Trophoblast cell (in vitro differentiated cells and primary cell): ENCODE results near the gene TMA7.

Experiments
- DNase-seq, 2 donors: peaks; one replicate each; pipeline ENCODE4 v3.0.0-alpha.2; 2016
- H2AFZ ChIP-seq: 2 replicates; pipeline ENCODE4 v1.6.1; 2013; ENCODE audit warnings: low read length, moderate library complexity, mild to moderate bottlenecking; ENCODE audit not compliant: insufficient read depth, poor library complexity
- H2AK5ac ChIP-seq: 2 replicates; pipeline ENCODE4 v1.6.1; 2013; ENCODE audit warnings: mild to moderate bottlenecking, low read length
- H2BK120ac ChIP-seq: 2 replicates; pipeline ENCODE4 v1.6.1; 2013; ENCODE audit warnings: low read length, mild to moderate bottlenecking, moderate library complexity; ENCODE audit not compliant: insufficient read depth, poor library complexity
- H2BK12ac ChIP-seq: 2 replicates; pipeline ENCODE4 v1.6.1; 2013; ENCODE audit warnings: mild to moderate bottlenecking, low read length, moderate library complexity
- H2BK5ac ChIP-seq: 2 replicates; pipeline ENCODE4 v1.6.1; 2013; ENCODE audit warnings: low read length, low read depth, moderate library complexity, mild to moderate bottlenecking; ENCODE audit not compliant: poor library complexity
- H3K14ac ChIP-seq: 2 replicates; pipeline ENCODE4 v1.6.1; 2013; ENCODE audit warnings: mild to moderate bottlenecking, low read length
- H3K18ac ChIP-seq: 2 replicates; pipeline ENCODE4 v1.6.1; 2013; ENCODE audit warnings: mild to moderate bottlenecking, low read length
- H3K23ac ChIP-seq: 2 replicates; pipeline ENCODE4 v1.6.1; 2013; ENCODE audit warnings: low read length
- H3K27ac ChIP-seq: 2 replicates; pipeline ENCODE4 v1.5.1; 2013; ENCODE audit warnings: low read depth, mild to moderate bottlenecking, inconsistent platforms, low read length, moderate library complexity
- H3K27me3 ChIP-seq: 2 replicates; pipeline ENCODE4 v1.6.1; 2013; ENCODE audit warnings: inconsistent platforms, mild to moderate bottlenecking, low read length, moderate library complexity; ENCODE audit not compliant: insufficient read depth
- H3K36me3 ChIP-seq, 2 experiments: 1 replicate in 1 of 2; 2 replicates in 1 of 2; pipeline ENCODE4 v1.6.1; 2013; ENCODE audit warnings: low read length in 2 of 2, mild to moderate bottlenecking in 2 of 2, moderate library complexity in 1 of 2; ENCODE audit not compliant: insufficient read depth in 2 of 2, control insufficient read depth in 1 of 2
- H3K4ac ChIP-seq: 2 replicates; pipeline ENCODE4 v1.6.1; 2013; ENCODE audit warnings: low read depth, mild to moderate bottlenecking, low read length, moderate library complexity
- H3K4me1 ChIP-seq, 2 experiments: 1 replicate in 1 of 2; 2 replicates in 1 of 2; pipeline ENCODE4 v1.6.1; 2013; ENCODE audit warnings: low read length in 2 of 2, mild to moderate bottlenecking in 2 of 2, moderate library complexity in 1 of 2; ENCODE audit not compliant: insufficient read depth in 2 of 2, control insufficient read depth in 1 of 2
- H3K4me2 ChIP-seq: 2 replicates; pipeline ENCODE4 v1.6.1; 2013; ENCODE audit warnings: inconsistent platforms, mild to moderate bottlenecking, low read length, moderate library complexity
- H3K4me3 ChIP-seq: 2 replicates; pipeline ENCODE4 v1.5.1; 2013; ENCODE audit warnings: mild to moderate bottlenecking, low read depth, low read length, inconsistent platforms
- H3K79me1 ChIP-seq: one replicate; pipeline ENCODE4 v1.6.1; 2013; ENCODE audit warnings: low read length
- H3K79me2 ChIP-seq: 2 replicates; pipeline ENCODE4 v1.6.1; 2013; ENCODE audit warnings: low read length, mild to moderate bottlenecking; ENCODE audit not compliant: control insufficient read depth, insufficient read depth, poor library complexity
- H3K9ac ChIP-seq: 2 replicates; pipeline ENCODE4 v1.6.1; 2013; ENCODE audit warnings: mild to moderate bottlenecking, low read length
- H3K9me3 ChIP-seq: 2 replicates; pipeline ENCODE4 v1.6.1; 2013; ENCODE audit warnings: low read depth, mild to moderate bottlenecking, control low read depth, inconsistent platforms, low read length; ENCODE audit not compliant: insufficient read depth
- H4K12ac ChIP-seq: 2 replicates; pipeline ENCODE4 v1.6.1; 2013; ENCODE audit warnings: low read depth, mild to moderate bottlenecking, low read length, moderate library complexity
- H4K8ac ChIP-seq: 2 replicates; pipeline ENCODE4 v1.6.1; 2013; ENCODE audit warnings: low read depth, mild to moderate bottlenecking, low read length, moderate library complexity
- H4K91ac ChIP-seq: one replicate; pipeline ENCODE4 v1.6.1; 2013; ENCODE audit warnings: low read depth, mild to moderate bottlenecking, low read length, moderate library complexity
- WGBS: extraction: QIAGEN DNeasy Blood & Tissue Kit; methylation state at CpG from one replicate; pipeline ENCODE4 v1.1.7; 2013; ENCODE audit warnings: missing lambda C conversion rate; ENCODE audit not compliant: insufficient read length, insufficient coverage; ENCODE audit errors: extremely low coverage; 5-methylcytosine and 5-hydroxymethylcytosine counted together

TMA7 gene

DNA sequence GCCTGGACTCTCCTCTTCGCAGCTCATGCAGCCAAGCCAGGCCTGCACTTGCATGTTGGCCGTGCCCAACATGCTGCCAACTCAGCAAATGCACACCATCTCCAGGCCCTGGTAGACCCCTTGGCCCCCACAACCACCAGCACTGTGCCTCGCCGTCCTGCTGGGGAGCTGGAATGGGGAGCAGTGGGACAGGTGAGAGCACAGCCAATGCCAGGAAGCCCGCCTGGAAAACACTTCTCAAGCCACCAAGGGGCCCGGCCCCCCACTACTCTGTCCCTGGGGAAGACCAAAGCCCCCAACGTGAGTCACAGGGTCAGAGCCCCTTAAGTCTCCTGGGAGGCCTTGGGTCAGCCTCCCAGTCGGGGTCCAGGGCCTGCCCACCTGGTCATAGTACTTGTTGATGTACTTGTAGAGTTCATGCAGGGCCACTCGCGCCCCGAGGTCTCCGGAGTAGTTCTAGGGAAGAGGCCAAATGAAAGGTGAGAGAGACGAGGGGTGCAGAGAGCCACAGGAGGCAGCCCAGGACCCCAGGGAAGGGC is 34.6 kb upstream of the TMA7 start:
- peaks cover 70 to 74% of the 10 kb centered on the region in 2 experiments for H3K36me3 ChIP-seq
- H3K9ac ChIP-seq, result no peak overlapping the region
- no peak overlapping the region for H4K91ac ChIP-seq
- no peak overlapping the region for H3K4ac ChIP-seq
- no peaks in the 10 kb centered on the region for H3K4me1 ChIP-seq
- no peak overlapping the region for H3K14ac ChIP-seq
- H4K8ac ChIP-seq, result no peak overlapping the region
- no CpG with 5 or more reads among the region's 13 CpGs for WGBS
- H3K27ac ChIP-seq, result no peak overlapping the region
- H2BK5ac ChIP-seq, result no peak overlapping the region
- no peak overlapping the region for H3K4me3 ChIP-seq
- no peak for DNase-seq
- H3K18ac ChIP-seq, result no peak overlapping the region
- no peak overlapping the region for H3K23ac ChIP-seq
- H3K79me2 ChIP-seq, result no peaks in the 10 kb centered on the region
- no peaks in the 10 kb centered on the region for H3K9me3 ChIP-seq
- no peaks in the 10 kb centered on the region for H3K79me1 ChIP-seq
- no peak overlapping the region for H2AK5ac ChIP-seq
- no peak overlapping the region for H3K4me2 ChIP-seq
- H4K12ac ChIP-seq, result no peak overlapping the region
- no peak overlapping the region for H2AFZ ChIP-seq
- no peak overlapping the region for H2BK120ac ChIP-seq
- no peaks in the 10 kb centered on the region for H3K27me3 ChIP-seq
- no peak overlapping the region for H2BK12ac ChIP-seq

DNA sequence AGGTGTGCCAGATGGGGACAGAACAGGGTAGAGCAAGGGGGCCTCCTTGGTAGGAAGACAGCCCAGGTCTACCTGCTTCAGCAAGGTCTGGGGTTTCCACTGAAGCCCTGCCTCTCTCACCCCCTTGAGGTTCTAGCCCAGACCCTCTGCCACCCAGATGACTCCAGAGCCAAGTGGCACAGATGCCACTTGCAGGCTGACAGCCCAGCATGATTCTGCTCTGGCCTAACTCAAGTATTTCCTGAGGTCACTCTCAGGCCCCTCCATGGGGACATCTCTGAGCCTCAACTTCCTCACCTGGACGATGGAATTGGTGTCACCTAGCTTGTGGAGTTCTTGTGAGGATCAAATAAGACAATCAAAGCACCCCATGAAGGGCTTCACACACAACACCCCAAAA is 34.1 kb upstream of the TMA7 start:
- Histone ChIP-seq H3K14ac (no peak overlapping the region), H3K27ac (no peak overlapping the region), H3K9me3 (no peaks in the 10 kb centered on the region), H3K9ac (no peak overlapping the region), H2BK120ac (no peak overlapping the region), H3K79me2 (no peaks in the 10 kb centered on the region), H3K4me3 (no peak overlapping the region), H3K36me3 (peaks cover 76 to 80% of the 10 kb centered on the region in 2 experiments), H3K18ac (no peak overlapping the region), H4K8ac (no peak overlapping the region), H3K79me1 (no peaks in the 10 kb centered on the region), H3K27me3 (no peaks in the 10 kb centered on the region), H3K4me1 (no peaks in the 10 kb centered on the region), H2AFZ (no peak overlapping the region), H2BK12ac (no peak overlapping the region), H2AK5ac (no peak overlapping the region), H4K91ac (no peak overlapping the region), H3K4ac (no peak overlapping the region), H3K23ac (no peak overlapping the region), H2BK5ac (no peak overlapping the region), H4K12ac (no peak overlapping the region), H3K4me2 (no peak overlapping the region)
- DNase-seq, result no peak
- no CpG with 5 or more reads among the region's 1 CpG for WGBS

- Histone ChIP-seq H2BK120ac (no peak overlapping the region), H2BK12ac (no peak overlapping the region), H3K4ac (no peak overlapping the region), H2AFZ (no peak overlapping the region), H3K14ac (no peak overlapping the region), H4K12ac (no peak overlapping the region), H3K27me3 (no peaks in the 10 kb centered on the region), H2BK5ac (no peak overlapping the region), H3K79me2 (no peaks in the 10 kb centered on the region), H3K18ac (no peak overlapping the region), H3K4me3 (no peak overlapping the region), H3K4me1 (no peaks in the 10 kb centered on the region), H3K9me3 (no peaks in the 10 kb centered on the region), H3K4me2 (no peak overlapping the region), H3K27ac (no peak overlapping the region), H3K36me3 (peaks cover 84 to 87% of the 10 kb centered on the region in 2 experiments), H4K91ac (no peak overlapping the region), H3K79me1 (no peaks in the 10 kb centered on the region), H2AK5ac (no peak overlapping the region), H3K9ac (no peak overlapping the region), H4K8ac (no peak overlapping the region), H3K23ac (no peak overlapping the region)
- no CpG with 5 or more reads among the region's 18 CpGs for WGBS
- no peak for DNase-seq
Observed at GRCh38 chr3:48406443-48407431, 33.3 kb upstream of the TMA7 start.

- Histone ChIP-seq H3K18ac (no peak overlapping the region), H3K9me3 (no peaks in the 10 kb centered on the region), H3K4me3 (no peak overlapping the region), H4K12ac (no peak overlapping the region), H4K8ac (no peak overlapping the region), H3K27ac (no peak overlapping the region), H3K4me1 (no peaks in the 10 kb centered on the region), H3K14ac (no peak overlapping the region), H3K79me1 (no peaks in the 10 kb centered on the region), H2BK5ac (no peak overlapping the region), H4K91ac (no peak overlapping the region), H3K79me2 (no peaks in the 10 kb centered on the region), H3K4ac (no peak overlapping the region), H3K27me3 (no peaks in the 10 kb centered on the region), H2AK5ac (no peak overlapping the region), H2AFZ (no peak overlapping the region), H3K9ac (no peak overlapping the region), H3K23ac (no peak overlapping the region), H2BK120ac (no peak overlapping the region), H3K36me3 (peaks cover 89 to 95% of the 10 kb centered on the region in 2 experiments), H2BK12ac (no peak overlapping the region), H3K4me2 (no peak overlapping the region)
- no CpG with 5 or more reads among the region's 8 CpGs for WGBS
- DNase-seq, result no peak
Observed at GRCh38 chr3:48407542-48408099, 32.4 kb upstream of the TMA7 start.
